NCI-H510A (cell line): ENCODE results near the gene SDHB.

Experiments
- DNase-seq: peaks from one replicate; lab custom pipeline; 2025; lab: John Stamatoyannopoulos, UW

Gene SDHB

GRCh38 chr1:17012775-17013490 lies 40.9 kb downstream of the SDHB start:
- no peak for DNase-seq

DNA sequence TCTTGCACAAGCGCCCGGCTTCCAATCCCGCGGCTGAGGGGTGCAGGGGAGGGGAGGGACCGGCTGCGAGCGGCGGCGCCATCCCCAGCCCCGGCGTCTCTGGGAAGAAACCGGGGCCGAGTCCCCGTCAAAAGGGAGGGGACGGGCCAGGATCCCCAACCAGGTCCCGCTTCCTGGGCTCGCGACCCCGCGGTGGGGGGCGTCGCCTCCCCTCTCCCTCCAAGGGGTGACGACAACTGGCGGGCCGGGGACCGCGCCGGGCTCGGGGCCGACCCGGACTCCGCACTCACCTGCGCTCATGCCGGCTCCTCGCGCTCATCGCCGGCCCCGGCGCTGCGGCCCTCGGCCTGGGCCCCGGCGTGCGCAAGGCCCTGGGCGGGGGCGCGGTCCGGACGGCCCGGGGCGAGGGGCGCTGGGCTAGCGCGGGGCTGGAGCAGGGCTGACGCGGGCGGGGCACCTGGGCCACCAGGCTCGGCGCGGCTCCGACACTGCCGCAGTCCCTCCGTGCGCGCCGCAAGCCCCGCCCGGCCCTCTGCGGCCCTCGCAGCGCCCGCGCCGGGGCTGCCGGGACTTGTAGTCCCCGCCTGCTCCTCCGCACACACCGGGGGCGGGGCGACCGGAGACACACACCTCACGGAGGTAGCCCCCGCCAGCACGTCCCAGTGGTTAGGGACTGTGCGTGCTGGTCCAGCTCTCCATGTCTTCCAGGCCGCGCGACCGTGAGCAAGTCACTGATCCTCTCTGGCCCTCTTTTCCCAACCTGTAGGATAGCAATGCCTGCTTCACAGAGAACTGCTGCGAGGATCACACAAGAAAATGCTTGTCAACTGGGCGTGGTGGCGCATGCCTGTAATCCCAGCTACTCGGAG lies 42.2 kb downstream of the SDHB start, which contains the start of gene ATP13A2:
TSS of gene ATP13A2 (minus strand) at position 490 of the 869 bp plus-strand sequence. CDS start at position 300, 190 bp downstream.
- DNase-seq: peak; percentile 93

DNA sequence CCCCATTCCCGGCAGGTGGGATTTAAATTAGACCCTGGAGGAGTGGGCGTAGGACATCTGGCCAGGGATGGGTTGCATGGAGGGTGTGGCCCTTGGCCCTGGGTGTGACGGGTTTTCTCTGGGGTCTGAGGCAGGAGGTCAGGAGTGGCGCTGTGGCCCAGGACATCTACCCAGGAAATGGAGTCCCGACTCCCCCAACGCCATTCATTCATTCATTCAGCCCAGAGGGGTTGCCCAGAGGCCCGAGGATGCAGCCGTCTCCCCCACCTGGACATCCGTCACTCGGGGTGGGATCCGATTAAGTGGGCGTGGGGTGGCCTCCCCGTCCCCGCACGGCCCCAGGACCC lies 42.8 kb downstream of the SDHB start:
- DNase-seq: no peak

DNA sequence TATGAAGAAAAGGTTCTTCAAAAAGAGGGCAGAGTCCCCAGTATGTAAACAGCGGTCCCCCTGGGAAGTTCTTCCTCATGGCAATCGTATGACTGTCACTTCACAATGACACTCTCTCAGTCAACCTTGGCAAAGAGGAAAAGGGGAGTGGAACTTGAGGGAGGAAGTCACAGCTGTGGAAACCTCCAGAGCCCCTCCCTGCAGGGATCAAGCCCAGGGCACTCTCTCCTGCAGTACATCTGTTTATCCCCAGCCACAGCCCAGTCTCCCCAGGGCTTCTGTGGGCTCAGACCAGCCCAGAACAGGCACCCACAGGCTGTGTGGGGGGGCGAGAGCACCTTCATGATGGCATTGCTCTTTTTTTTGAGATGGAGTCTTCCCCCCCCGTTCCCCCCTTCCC lies 44.1 kb downstream of the SDHB start:
- DNase-seq: no peak

GRCh38 chr1:17008208-17008855 lies 45.5 kb downstream of the SDHB start:
- no peak for DNase-seq

- DNase-seq: no peak
Observed at GRCh38 chr1:17007121-17007520, 46.7 kb downstream of the SDHB start.

GRCh38 chr1:17005365-17005740 lies 48.5 kb downstream of the SDHB start:
- DNase-seq: no peak

DNA sequence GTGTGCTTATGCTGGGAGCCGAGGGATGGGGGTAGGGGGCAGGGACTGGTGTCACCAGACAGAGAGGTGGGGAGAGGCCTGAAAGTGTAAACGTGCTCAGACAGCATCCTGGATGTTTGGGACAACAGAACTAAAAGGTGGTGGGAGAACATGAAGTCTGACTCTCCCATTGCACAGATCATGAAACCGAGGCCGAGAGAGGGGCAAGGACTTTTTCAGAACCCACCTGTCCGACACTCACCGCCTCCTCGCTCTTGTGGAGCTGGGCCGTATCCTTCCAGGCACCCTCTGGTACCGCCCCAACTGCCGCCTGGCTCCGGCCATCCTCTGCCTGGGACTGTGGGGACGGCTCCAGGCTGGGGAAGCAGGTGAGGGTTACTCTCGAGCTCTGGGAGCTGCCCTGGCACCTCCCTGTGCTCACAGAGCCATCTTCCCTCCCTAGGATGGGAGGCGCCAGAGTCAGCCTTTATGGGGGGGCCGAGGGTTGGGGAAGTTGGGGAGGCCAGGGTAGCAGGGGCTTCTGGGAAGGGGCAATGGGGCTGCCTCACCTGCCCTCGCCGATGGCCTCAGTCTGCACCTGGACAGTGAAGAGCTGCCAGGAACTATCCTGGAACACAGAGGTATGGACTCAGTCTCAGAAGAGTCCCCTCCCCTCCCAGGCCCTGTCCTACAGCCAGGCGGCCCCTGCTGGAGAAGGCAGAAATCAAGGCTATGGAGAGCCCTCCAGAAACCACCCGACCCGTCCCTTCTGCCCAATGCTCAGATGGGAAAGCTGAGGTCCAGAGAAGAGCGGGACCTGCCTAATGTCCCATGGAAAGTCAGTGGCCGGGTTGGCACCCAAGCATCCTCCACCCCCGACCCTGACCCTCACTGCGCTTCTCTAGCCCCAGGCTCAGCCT lies 49.1 kb downstream of the SDHB start:
- DNase-seq: no peak

- no peak for DNase-seq
Observed at GRCh38 chr1:17002524-17002902, 51.3 kb downstream of the SDHB start.

DNA sequence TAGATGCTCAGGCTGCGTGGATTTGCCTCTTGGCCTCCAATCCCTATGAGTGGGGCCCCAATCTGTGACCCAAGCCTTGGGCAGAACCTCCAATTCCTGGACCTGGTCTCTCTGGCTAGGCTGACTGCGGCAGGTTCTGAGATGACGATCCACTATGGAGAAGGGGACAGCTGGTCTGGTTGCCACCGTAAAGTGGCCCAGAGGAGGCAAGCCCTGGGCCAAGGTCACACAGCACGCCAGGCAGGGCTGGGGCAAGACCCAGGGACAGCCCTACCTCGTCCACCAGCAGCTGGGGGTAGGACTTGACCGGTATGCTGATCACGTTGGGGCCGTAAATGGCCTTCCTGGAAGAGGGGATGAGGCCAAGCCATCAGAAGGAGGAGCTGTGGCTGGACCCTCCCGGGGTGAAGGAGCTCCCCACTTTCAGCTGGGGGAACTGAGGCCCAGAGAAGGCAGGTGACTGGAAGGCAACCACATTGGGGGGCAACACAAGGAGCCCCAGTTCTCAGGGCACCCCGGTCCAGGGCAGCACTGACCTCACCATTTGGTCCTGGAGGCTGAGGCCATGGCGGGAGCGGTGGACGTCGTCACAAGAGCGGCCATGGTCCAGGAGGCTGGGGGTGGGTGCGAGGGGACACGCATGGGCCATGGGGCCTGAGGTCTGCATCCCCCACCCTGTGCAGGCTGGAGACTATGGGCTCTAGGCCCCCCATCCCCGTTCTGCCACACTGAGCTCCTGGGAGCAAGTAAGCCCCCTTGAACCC lies 51.9 kb downstream of the SDHB start:
- DNase-seq: no peak

DNA sequence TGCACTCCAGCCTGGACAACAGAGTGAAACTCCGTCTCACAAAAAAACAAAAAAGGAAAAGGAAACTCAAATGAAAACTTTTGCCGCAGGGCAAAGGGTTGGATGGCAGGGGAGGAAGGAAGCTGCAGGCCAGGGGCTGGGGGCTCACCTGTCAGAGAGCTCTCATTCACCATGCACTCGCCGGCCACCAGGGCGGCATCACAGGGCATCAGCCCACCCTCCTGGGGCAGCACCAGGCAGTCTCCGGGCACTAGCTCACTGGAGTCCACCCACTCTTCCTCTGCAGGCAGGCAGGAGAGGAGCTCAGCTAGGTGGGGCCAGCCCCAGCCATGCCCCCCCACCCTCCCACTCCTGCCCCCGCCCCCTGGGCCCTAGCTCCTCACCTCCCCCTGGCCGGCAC lies 54.0 kb downstream of the SDHB start:
- DNase-seq: no peak

GRCh38 chr1:16998589-16998988 lies 55.2 kb downstream of the SDHB start:
- no peak for DNase-seq

DNA sequence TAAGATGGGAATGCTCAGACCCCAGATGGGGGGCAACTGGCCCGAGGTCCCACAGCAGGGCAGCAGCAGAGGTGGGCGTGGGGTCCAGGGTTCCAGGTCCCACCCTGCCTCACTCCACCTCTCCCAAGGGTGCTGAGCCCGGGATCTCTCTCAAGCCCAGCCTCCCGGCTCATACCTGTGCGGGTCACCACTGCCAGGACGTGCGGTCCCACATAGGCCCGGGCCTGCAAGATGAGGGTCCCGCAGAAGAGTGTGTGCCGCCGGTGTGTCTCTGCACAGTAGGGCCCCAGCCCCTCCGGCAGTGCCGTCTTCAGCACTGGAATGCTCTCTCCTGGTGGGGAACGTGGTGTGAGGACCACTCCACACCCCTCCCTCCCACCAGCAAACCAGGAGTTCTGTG lies 57.0 kb downstream of the SDHB start:
- DNase-seq: no peak

GRCh38 chr1:16993521-16994038 lies 60.3 kb downstream of the SDHB start:
- no peak for DNase-seq

DNA sequence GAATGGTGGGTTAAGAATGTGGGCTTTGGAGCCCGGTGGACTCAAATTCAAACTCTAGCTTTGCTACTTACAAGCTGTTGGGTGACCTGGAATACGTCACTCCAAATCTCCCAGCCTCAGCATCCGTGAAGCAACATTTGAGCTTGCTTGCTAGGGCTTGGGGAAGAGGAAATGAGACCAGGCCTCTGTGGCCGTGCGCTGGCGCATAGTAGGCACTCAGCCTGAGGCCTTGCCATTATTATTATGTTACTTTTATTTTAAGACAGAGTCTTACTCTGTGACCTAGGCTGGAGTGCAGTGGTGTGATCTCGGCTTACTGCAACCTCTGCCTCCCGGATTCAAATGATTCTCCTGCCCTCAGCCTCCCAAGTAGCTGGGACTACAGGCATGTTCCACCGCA lies 61.2 kb downstream of the SDHB start:
- no peak for DNase-seq

GRCh38 chr1:16992102-16992501 lies 61.7 kb downstream of the SDHB start:
- DNase-seq: no peak

DNA sequence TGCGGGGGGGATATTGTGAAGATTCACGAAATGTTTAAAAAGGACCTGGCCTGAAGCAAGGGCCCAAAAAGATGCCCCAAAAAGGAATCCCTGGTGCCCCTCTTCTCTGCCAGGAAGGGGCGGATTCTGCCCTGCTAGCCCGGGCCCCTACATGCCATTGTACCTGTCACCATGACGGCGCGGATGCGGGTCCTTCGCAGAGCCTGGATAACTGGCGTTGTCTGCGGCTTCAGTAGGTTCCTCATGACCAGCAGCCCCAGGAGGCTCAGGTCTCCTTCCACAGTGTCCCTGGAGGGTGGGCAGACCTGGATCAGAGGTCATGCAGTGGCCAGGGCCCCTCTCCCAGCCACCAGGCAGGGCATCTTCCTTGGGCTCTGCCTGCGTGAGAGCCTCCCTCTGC lies 62.3 kb downstream of the SDHB start:
- no peak for DNase-seq

GRCh38 chr1:16989676-16990391 lies 64.0 kb downstream of the SDHB start:
- DNase-seq: no peak

GRCh38 chr1:16988210-16988609 lies 65.6 kb downstream of the SDHB start:
- no peak for DNase-seq

- DNase-seq: no peak
Observed at GRCh38 chr1:16986962-16987361, 66.9 kb downstream of the SDHB start.
